ENCODE results near the gene CLECL1. TPM values are rescaled to one million over a fixed set of nuclear protein-coding genes. Genes with fewer than 3 reads are reported as not detected.
"Not testable (repeated sequence)": the region's sequence is repeated elsewhere in the genome, so short reads cannot be mapped to it uniquely, and the experiment has no call there.

The CLECL1 gene
- total RNA-seq, 2 experiments from 2014 or later = 0.44 to 1.7 TPM

- ChIA-PET CTCF (interaction anchor here (0.6 to 1.4 kb wide), 2 partner anchors 8 to 10 kb away, joined by 3 to 10 read pairs; no protein-coding TSS in a partner anchor), POLR2A (interaction anchor here (0.5 to 2.0 kb wide), 7 partner anchors 11 to 50 kb away, joined by 3 to 10 read pairs (median 4); partner anchors contain the start of gene CLEC2D)
- Mint-ChIP-seq H3K27ac (peak overlapping the region; percentile 21), H3K4me1 (ENCODE audit: low read depth) (peaks cover 65% of the 10 kb centered on the region), H3K4me3 (no peak overlapping the region), H3K27me3 (no peaks in the 10 kb centered on the region), H3K36me3 (ENCODE audit: low read depth) (peaks cover 77% of the 10 kb centered on the region), H3K9me3 (peaks cover 28% of the 10 kb centered on the region)
- Histone ChIP-seq H3K27ac (ENCODE audit: low read depth in 1 of 2, low read length in 2 of 2) (no peak overlapping the region), H3K27me3 (ENCODE audit: control insufficient read depth in 1 of 2, insufficient read depth in 2 of 2, low read length in 2 of 2) (no peaks in the 10 kb centered on the region), H3K36me3 (ENCODE audit: insufficient read depth, low read length) (peaks cover 41% of the 10 kb centered on the region), H3K9me3 (ENCODE audit: control insufficient read depth in 1 of 2, insufficient read depth in 1 of 2, low read length in 2 of 2) (peaks cover 0 to 64% of the 10 kb centered on the region in 2 experiments), H3K4me3 (ENCODE audit: low read length) (no peak overlapping the region), H3K4me1 (ENCODE audit: insufficient read depth, low read length) (peaks cover 16% of the 10 kb centered on the region)
- ATAC-seq (ENCODE audit: poor library complexity) (no peak), DNase-seq (no peak)
- intact Hi-C loops (cut with DNase I, micrococcal nuclease) = no loop called here
- TF ChIP-seq CTCF (IDR thresholded peaks at IDR 0.05) = no peak
Observed at GRCh38 chr12:9697619-9698018, 35.3 kb downstream of the CLECL1 start.

- H3K4me1 ChIP-seq (ENCODE audit: insufficient read depth, low read length); H3K4me3 Mint-ChIP-seq; H3K4me3 ChIP-seq (ENCODE audit: low read length); H3K27me3 ChIP-seq (ENCODE audit: control insufficient read depth in 1 of 2, insufficient read depth in 2 of 2, low read length in 2 of 2); H3K27ac ChIP-seq (ENCODE audit: low read depth in 1 of 2, low read length in 2 of 2); intact Hi-C loops (cut with DNase I, micrococcal nuclease); DNase-seq; CTCF ChIA-PET; H3K27me3 Mint-ChIP-seq; ATAC-seq (ENCODE audit: poor library complexity): not testable (repeated sequence)
- H3K9me3 ChIP-seq (ENCODE audit: control insufficient read depth in 1 of 2, insufficient read depth in 1 of 2, low read length in 2 of 2) = peaks cover 0 to 57% of the 10 kb centered on the region in 2 experiments
- H3K36me3 Mint-ChIP-seq (ENCODE audit: low read depth) = peaks cover 92% of the 10 kb centered on the region
- POLR2A ChIA-PET = interaction anchor here (0.6 kb wide), 1 partner anchor 48 kb away, joined by 3 read pairs; no protein-coding TSS in a partner anchor
- H3K27ac Mint-ChIP-seq = peak overlapping the region; percentile 61
- peaks cover 24% of the 10 kb centered on the region for H3K9me3 Mint-ChIP-seq
- H3K36me3 ChIP-seq (ENCODE audit: insufficient read depth, low read length) = peaks cover 61% of the 10 kb centered on the region
- H3K4me1 Mint-ChIP-seq (ENCODE audit: low read depth) = peaks cover 62% of the 10 kb centered on the region
Observed at GRCh38 chr12:9695661-9696060, 37.2 kb downstream of the CLECL1 start.

GRCh38 chr12:9695150-9695549 is 37.7 kb downstream of the CLECL1 start:
- Histone ChIP-seq H3K9me3 (ENCODE audit: control insufficient read depth in 1 of 2, insufficient read depth in 1 of 2, low read length in 2 of 2) (peaks cover 0 to 55% of the 10 kb centered on the region in 2 experiments), H3K36me3 (ENCODE audit: insufficient read depth, low read length) (peaks cover 66% of the 10 kb centered on the region)
- peak overlapping the region; percentile 61 for H3K27ac Mint-ChIP-seq
- H3K27ac ChIP-seq (ENCODE audit: low read depth in 1 of 2, low read length in 2 of 2); H3K4me3 ChIP-seq (ENCODE audit: low read length); ATAC-seq (ENCODE audit: poor library complexity); POLR2A ChIA-PET; DNase-seq; H3K4me3 Mint-ChIP-seq; H3K4me1 ChIP-seq (ENCODE audit: insufficient read depth, low read length); CTCF ChIA-PET; intact Hi-C loops (cut with DNase I, micrococcal nuclease); H3K27me3 ChIP-seq (ENCODE audit: control insufficient read depth in 1 of 2, insufficient read depth in 2 of 2, low read length in 2 of 2); H3K27me3 Mint-ChIP-seq: not testable (repeated sequence)
- peaks cover 97% of the 10 kb centered on the region for H3K36me3 Mint-ChIP-seq (ENCODE audit: low read depth)
- H3K4me1 Mint-ChIP-seq (ENCODE audit: low read depth) = peaks cover 56% of the 10 kb centered on the region
- peaks cover 25% of the 10 kb centered on the region for H3K9me3 Mint-ChIP-seq

GRCh38 chr12:9694241-9694640 is 38.7 kb downstream of the CLECL1 start:
- ChIA-PET CTCF (interaction anchor here (1.1 to 1.7 kb wide), 2 partner anchors 14 to 15 kb away, joined by 3 to 4 read pairs; no protein-coding TSS in a partner anchor), POLR2A (interaction anchor here (0.9 to 1.9 kb wide), 5 partner anchors 8 to 46 kb away, joined by 3 to 5 read pairs (median 3); no protein-coding TSS in a partner anchor)
- Histone ChIP-seq H3K27me3 (ENCODE audit: control insufficient read depth in 1 of 2, insufficient read depth in 2 of 2, low read length in 2 of 2) (no peaks in the 10 kb centered on the region), H3K9me3 (ENCODE audit: control insufficient read depth in 1 of 2, insufficient read depth in 1 of 2, low read length in 2 of 2) (peaks cover 0 to 57% of the 10 kb centered on the region in 2 experiments), H3K27ac (ENCODE audit: low read depth in 1 of 2, low read length in 2 of 2) (no peak overlapping the region), H3K4me3 (ENCODE audit: low read length) (no peak overlapping the region), H3K4me1 (ENCODE audit: insufficient read depth, low read length) (peaks cover 4% of the 10 kb centered on the region), H3K36me3 (ENCODE audit: insufficient read depth, low read length) (peaks cover 75% of the 10 kb centered on the region)
- ATAC-seq (ENCODE audit: poor library complexity) (no peak), DNase-seq (no peak)
- H3K4me3 Mint-ChIP-seq = no peak overlapping the region
- H3K4me1 Mint-ChIP-seq (ENCODE audit: low read depth) = peaks cover 49% of the 10 kb centered on the region
- no peaks in the 10 kb centered on the region for H3K27me3 Mint-ChIP-seq
- intact Hi-C loops (cut with DNase I, micrococcal nuclease) = no loop called here
- H3K9me3 Mint-ChIP-seq = peaks cover 31% of the 10 kb centered on the region
- H3K36me3 Mint-ChIP-seq (ENCODE audit: low read depth) = peaks cover 99% of the 10 kb centered on the region
- no peak for TF ChIP-seq CTCF (IDR thresholded peaks at IDR 0.05)
- peak overlapping the region; percentile 33 for H3K27ac Mint-ChIP-seq

Data from CD4-positive, alpha-beta T cell (primary cell).